ENCODE results near the gene CACNA1I.
"Not testable (repeated sequence)": the region's sequence is repeated elsewhere in the genome, so short reads cannot be mapped to it uniquely, and the experiment has no call there.

The CACNA1I gene

DNA sequence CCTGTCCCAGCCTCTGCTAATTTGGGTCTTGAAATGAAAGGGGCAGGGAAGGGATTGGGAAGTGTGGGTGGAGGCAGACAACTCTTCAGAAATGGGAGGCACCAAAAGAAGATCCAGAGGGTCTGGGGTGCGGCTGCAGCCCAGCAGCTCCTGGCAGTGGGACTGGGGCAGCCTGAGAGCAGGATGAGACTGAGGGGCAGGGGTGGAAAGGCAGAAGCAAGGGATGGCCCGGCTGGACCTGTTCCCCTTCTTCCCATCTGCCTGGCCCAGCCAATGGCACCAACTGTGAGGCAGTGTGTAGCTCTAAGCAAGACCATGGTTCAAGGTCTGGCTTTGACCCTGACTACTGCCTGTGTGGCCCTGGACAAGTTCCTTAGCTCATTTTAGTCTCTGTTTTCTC lies 162.6 kb downstream of the CACNA1I start:
- H3F3A ChIP-seq (ENCODE audit: insufficient read depth): no peaks in the 10 kb centered on the region
- H3K9me3 ChIP-seq (ENCODE audit: insufficient read depth, low read length): no peaks in the 10 kb centered on the region

GRCh38 chr22:39734046-39734445 lies 163.5 kb downstream of the CACNA1I start:
- H3K4me3 ChIP-seq (ENCODE audit: insufficient read depth, low read length, poor library complexity, severe bottlenecking); H3F3A ChIP-seq (ENCODE audit: insufficient read depth); H3K4me2 ChIP-seq (ENCODE audit: low read depth, low read length, poor library complexity, severe bottlenecking); H3K9ac ChIP-seq (ENCODE audit: low read length); H3K9me2 ChIP-seq (replicated peaks; ENCODE audit: insufficient read depth, low read length); H4K20me1 ChIP-seq (ENCODE audit: low read depth, low read length); H3K27me3 ChIP-seq (ENCODE audit: low read length); H3K36me3 ChIP-seq (ENCODE audit: low read length); H2AFZ ChIP-seq (ENCODE audit: low read depth, low read length, severe bottlenecking); H3K79me2 ChIP-seq (ENCODE audit: insufficient read depth, low read length); H3K9me3 ChIP-seq (ENCODE audit: insufficient read depth, low read length); H3K27ac ChIP-seq (ENCODE audit: low read depth, low read length): not testable (repeated sequence)

More for the DNA sequence above, 162.6 kb downstream of the CACNA1I start:
- Histone ChIP-seq H4K20me1 (ENCODE audit: low read depth, low read length) (no peaks in the 10 kb centered on the region), H3K9ac (ENCODE audit: low read length) (no peak overlapping the region), H3K36me3 (ENCODE audit: low read length) (no peaks in the 10 kb centered on the region), H3K4me2 (ENCODE audit: low read depth, low read length, poor library complexity, severe bottlenecking) (no peak overlapping the region), H2AFZ (ENCODE audit: low read depth, low read length, severe bottlenecking) (no peak overlapping the region), H3K9me2 (replicated peaks; ENCODE audit: insufficient read depth, low read length) (no peaks in the 10 kb centered on the region), H3K4me3 (ENCODE audit: insufficient read depth, low read length, poor library complexity, severe bottlenecking) (no peak overlapping the region), H3K79me2 (ENCODE audit: insufficient read depth, low read length) (no peaks in the 10 kb centered on the region), H3K27me3 (ENCODE audit: low read length) (no peaks in the 10 kb centered on the region), H3K27ac (ENCODE audit: low read depth, low read length) (no peak overlapping the region)
- TF ChIP-seq, protein P1, sequence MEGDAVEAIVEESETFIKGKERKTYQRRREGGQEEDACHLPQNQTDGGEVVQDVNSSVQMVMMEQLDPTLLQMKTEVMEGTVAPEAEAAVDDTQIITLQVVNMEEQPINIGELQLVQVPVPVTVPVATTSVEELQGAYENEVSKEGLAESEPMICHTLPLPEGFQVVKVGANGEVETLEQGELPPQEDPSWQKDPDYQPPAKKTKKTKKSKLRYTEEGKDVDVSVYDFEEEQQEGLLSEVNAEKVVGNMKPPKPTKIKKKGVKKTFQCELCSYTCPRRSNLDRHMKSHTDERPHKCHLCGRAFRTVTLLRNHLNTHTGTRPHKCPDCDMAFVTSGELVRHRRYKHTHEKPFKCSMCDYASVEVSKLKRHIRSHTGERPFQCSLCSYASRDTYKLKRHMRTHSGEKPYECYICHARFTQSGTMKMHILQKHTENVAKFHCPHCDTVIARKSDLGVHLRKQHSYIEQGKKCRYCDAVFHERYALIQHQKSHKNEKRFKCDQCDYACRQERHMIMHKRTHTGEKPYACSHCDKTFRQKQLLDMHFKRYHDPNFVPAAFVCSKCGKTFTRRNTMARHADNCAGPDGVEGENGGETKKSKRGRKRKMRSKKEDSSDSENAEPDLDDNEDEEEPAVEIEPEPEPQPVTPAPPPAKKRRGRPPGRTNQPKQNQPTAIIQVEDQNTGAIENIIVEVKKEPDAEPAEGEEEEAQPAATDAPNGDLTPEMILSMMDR (IDR thresholded peaks at IDR 0.05; ENCODE audit: insufficient read depth, low read length, poor library complexity, severe bottlenecking): no peak
- no peak for TF ChIP-seq EZH2phosphoT487 (conservative IDR thresholded peaks at IDR 0.05; ENCODE audit: low read length)

GRCh38 chr22:39734866-39735265 lies 164.3 kb downstream of the CACNA1I start:
- Histone ChIP-seq H3K9ac (ENCODE audit: low read length) (no peak overlapping the region), H3K27me3 (ENCODE audit: low read length) (no peaks in the 10 kb centered on the region), H2AFZ (ENCODE audit: low read depth, low read length, severe bottlenecking) (no peak overlapping the region), H3K9me2 (replicated peaks; ENCODE audit: insufficient read depth, low read length) (no peaks in the 10 kb centered on the region), H3F3A (ENCODE audit: insufficient read depth) (no peaks in the 10 kb centered on the region), H4K20me1 (ENCODE audit: low read depth, low read length) (no peaks in the 10 kb centered on the region), H3K79me2 (ENCODE audit: insufficient read depth, low read length) (no peaks in the 10 kb centered on the region), H3K36me3 (ENCODE audit: low read length) (no peaks in the 10 kb centered on the region), H3K4me3 (ENCODE audit: insufficient read depth, low read length, poor library complexity, severe bottlenecking) (no peak overlapping the region), H3K27ac (ENCODE audit: low read depth, low read length) (no peak overlapping the region), H3K4me2 (ENCODE audit: low read depth, low read length, poor library complexity, severe bottlenecking) (no peak overlapping the region), H3K9me3 (ENCODE audit: insufficient read depth, low read length) (no peaks in the 10 kb centered on the region)
- TF ChIP-seq EZH2phosphoT487 (conservative IDR thresholded peaks at IDR 0.05; ENCODE audit: low read length): no peak
- TF ChIP-seq, protein P1 (IDR thresholded peaks at IDR 0.05; ENCODE audit: insufficient read depth, low read length, poor library complexity, severe bottlenecking): no peak

DNA sequence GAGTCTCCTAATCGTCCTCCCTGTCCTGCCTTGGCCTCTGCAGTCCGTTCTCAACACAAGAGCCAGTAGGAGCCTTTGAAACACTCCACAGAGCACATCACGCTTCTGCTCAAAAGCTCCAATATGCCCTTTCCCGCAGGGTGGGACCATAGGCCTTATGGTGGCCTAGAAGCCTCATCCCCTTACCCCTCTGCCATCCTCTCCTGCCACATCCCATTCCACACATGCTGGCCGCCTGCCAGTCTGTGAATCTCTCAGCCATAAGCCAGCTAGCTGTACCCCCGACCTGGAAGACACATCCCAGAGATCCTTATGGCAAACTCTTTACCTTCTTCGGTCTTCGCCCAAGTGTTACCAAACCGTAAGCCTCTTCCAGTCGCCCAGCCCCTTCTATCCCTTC lies 165.2 kb downstream of the CACNA1I start:
- Histone ChIP-seq H3K4me2 (ENCODE audit: low read depth, low read length, poor library complexity, severe bottlenecking) (no peak overlapping the region), H3K4me3 (ENCODE audit: insufficient read depth, low read length, poor library complexity, severe bottlenecking) (no peak overlapping the region), H3K9ac (ENCODE audit: low read length) (no peak overlapping the region), H3K27me3 (ENCODE audit: low read length) (no peaks in the 10 kb centered on the region), H3K36me3 (ENCODE audit: low read length) (no peaks in the 10 kb centered on the region), H3K27ac (ENCODE audit: low read depth, low read length) (no peak overlapping the region), H2AFZ (ENCODE audit: low read depth, low read length, severe bottlenecking) (no peak overlapping the region), H3K9me2 (replicated peaks; ENCODE audit: insufficient read depth, low read length) (no peaks in the 10 kb centered on the region), H4K20me1 (ENCODE audit: low read depth, low read length) (no peaks in the 10 kb centered on the region), H3K9me3 (ENCODE audit: insufficient read depth, low read length) (no peaks in the 10 kb centered on the region), H3K79me2 (ENCODE audit: insufficient read depth, low read length) (no peaks in the 10 kb centered on the region), H3F3A (ENCODE audit: insufficient read depth) (no peaks in the 10 kb centered on the region)
- TF ChIP-seq, protein P1 (IDR thresholded peaks at IDR 0.05; ENCODE audit: insufficient read depth, low read length, poor library complexity, severe bottlenecking): no peak
- no peak for TF ChIP-seq EZH2phosphoT487 (conservative IDR thresholded peaks at IDR 0.05; ENCODE audit: low read length)

All from SU-DHL-6 (cell line).